HEK293 (cell line): ENCODE data around the gene SEMA7A.

ENCODE experiments used
- CTCF ChIA-PET: fragments of 350-600 bp; formaldehyde crosslinking; extraction: SDS; loops from one replicate; lab custom pipeline; 2021; ENCODE audit warnings: antibody characterized with exemption; lab: Yijun Ruan, JAX
- POLR2A ChIA-PET: fragments of 300-600 bp; formaldehyde crosslinking; extraction: SDS; loops from one replicate; lab custom pipeline; 2020; ENCODE audit warnings: antibody characterized with exemption, inconsistent platforms; lab: Yijun Ruan, JAX
- H3K27ac ChIP-seq: fragments of 200-500 bp; sonication (Bioruptor generic); 2 replicates; pipeline ENCODE4 v1.5.1; 2014; ENCODE audit warnings: low read depth, low read length, control low read depth, inconsistent platforms; ENCODE audit errors: extremely low read depth
- H3K36me3 ChIP-seq, 2 experiments: fragments of 200-500 bp in 1 of 2; sonication (Bioruptor generic) in 1 of 2; 1 replicate in 1 of 2; 2 replicates in 1 of 2; pipeline ENCODE4 v1.5.1; 2014 to 2017; ENCODE audit warnings: inconsistent platforms in 2 of 2, low read length in 2 of 2; ENCODE audit not compliant: control insufficient read depth in 2 of 2, insufficient read depth in 1 of 2
- H3K4me1 ChIP-seq: fragments of 200-500 bp; sonication (Bioruptor generic); 2 replicates; pipeline ENCODE4 v1.5.1; 2014; ENCODE audit warnings: mild to moderate bottlenecking, low read length, inconsistent platforms; ENCODE audit not compliant: control insufficient read depth, insufficient read depth
- H3K4me3 ChIP-seq: 2 replicates; pipeline ENCODE4 v1.5.1; 2011; ENCODE audit warnings: low read depth, mild to moderate bottlenecking, control low read depth, low read length, moderate library complexity
- H3K9me3 ChIP-seq: fragments of 200-500 bp; sonication (Bioruptor generic); 2 replicates; pipeline ENCODE4 v1.5.1; 2014; ENCODE audit warnings: low read depth, low read length, inconsistent platforms; ENCODE audit not compliant: control insufficient read depth, insufficient read depth
- AEBP2 ChIP-seq: fragments of 450-650 bp; formaldehyde crosslinking; IDR thresholded peaks from 2 replicates; pipeline ENCODE4 v1.5.1; 2016; ENCODE audit warnings: missing biosample characterization, missing genetic modification characterization, borderline replicate concordance
- BCL11A ChIP-seq: fragments of 450-650 bp; formaldehyde crosslinking; IDR thresholded peaks from 2 replicates; pipeline ENCODE4 v1.5.1; 2016; ENCODE audit warnings: low read depth, missing biosample characterization, missing genetic modification characterization
- IKZF3 ChIP-seq: fragments of 450-650 bp; IDR thresholded peaks from 2 replicates; pipeline ENCODE4 v1.5.0; 2018; ENCODE audit warnings: missing biosample characterization, mild to moderate bottlenecking, missing genetic modification characterization, moderate library complexity
- KLF8 ChIP-seq: fragments of 450-650 bp; formaldehyde crosslinking; IDR thresholded peaks from 2 replicates; pipeline ENCODE4 v1.5.1; 2016; ENCODE audit warnings: missing biosample characterization, missing genetic modification characterization
- MEIS1 ChIP-seq: sonication (generic); formaldehyde crosslinking; IDR thresholded peaks from 2 replicates; pipeline ENCODE4 v1.8.1; 2022; ENCODE audit warnings: missing genetic modification reagents, mild to moderate bottlenecking, borderline replicate concordance
- MZF1 ChIP-seq: fragments of 450-650 bp; formaldehyde crosslinking; IDR thresholded peaks from 2 replicates; pipeline ENCODE4 v1.5.1; 2017; ENCODE audit warnings: missing biosample characterization, missing genetic modification characterization, borderline replicate concordance
- OVOL3 ChIP-seq: fragments of 450-650 bp; formaldehyde crosslinking; IDR thresholded peaks from 2 replicates; pipeline ENCODE4 v1.5.1; 2016; ENCODE audit warnings: missing biosample characterization, missing genetic modification characterization
- PRDM2 ChIP-seq: fragments of 450-650 bp; formaldehyde crosslinking; IDR thresholded peaks from 2 replicates; pipeline ENCODE4 v1.5.1; 2016; ENCODE audit warnings: missing biosample characterization, missing genetic modification characterization, borderline replicate concordance
- SP2 ChIP-seq: fragments of 450-650 bp; formaldehyde crosslinking; IDR thresholded peaks from 2 replicates; pipeline ENCODE4 v1.5.1; 2016; ENCODE audit warnings: missing biosample characterization, missing genetic modification characterization
- YY1 ChIP-seq: fragments of 450-650 bp; formaldehyde crosslinking; IDR thresholded peaks from 2 replicates; pipeline ENCODE4 v1.5.1; 2018; ENCODE audit warnings: missing biosample characterization, missing genetic modification characterization
- ZBTB11 ChIP-seq: fragments of 450-650 bp; formaldehyde crosslinking; conservative IDR thresholded peaks from 2 replicates; pipeline ENCODE4 v1.5.1; 2016; ENCODE audit warnings: low read depth, missing biosample characterization, missing genetic modification characterization
- ZBTB8A ChIP-seq: fragments of 450-650 bp; formaldehyde crosslinking; IDR thresholded peaks from 2 replicates; pipeline ENCODE4 v1.5.1; 2016; ENCODE audit warnings: missing biosample characterization, missing genetic modification characterization
- ZEB2 ChIP-seq: fragments of 450-650 bp; formaldehyde crosslinking; IDR thresholded peaks from 2 replicates; pipeline ENCODE4 v1.5.1; 2016; ENCODE audit warnings: missing biosample characterization, missing genetic modification characterization
- ZNF112 ChIP-seq: fragments of 450-650 bp; formaldehyde crosslinking; IDR thresholded peaks from 2 replicates; pipeline ENCODE4 v1.5.0; 2017; ENCODE audit warnings: missing biosample characterization, missing genetic modification characterization
- ZNF248 ChIP-seq: fragments of 450-650 bp; formaldehyde crosslinking; IDR thresholded peaks from 2 replicates; pipeline ENCODE4 v1.5.1; 2017; ENCODE audit warnings: missing biosample characterization, missing genetic modification characterization
- ZNF423 ChIP-seq: fragments of 450-650 bp; formaldehyde crosslinking; IDR thresholded peaks from 2 replicates; pipeline ENCODE4 v1.5.1; 2016; ENCODE audit warnings: missing biosample characterization, missing genetic modification characterization
- ZNF639 ChIP-seq: fragments of 450-650 bp; formaldehyde crosslinking; IDR thresholded peaks from 2 replicates; pipeline ENCODE4 v1.5.1; 2016; ENCODE audit warnings: missing biosample characterization, missing genetic modification characterization
- ZSCAN16 ChIP-seq: fragments of 450-650 bp; formaldehyde crosslinking; IDR thresholded peaks from 2 replicates; pipeline ENCODE4 v1.5.1; 2016; ENCODE audit warnings: missing biosample characterization, missing genetic modification characterization

SEMA7A gene

GRCh38 chr15:74373056-74373650 is 60.6 kb downstream of the SEMA7A start:
- CTCF ChIA-PET, result interaction anchor here (0.5 to 25.1 kb wide), 35 partner anchors 8 to 1623 kb away, joined by 3 to 768 read pairs (median 4); partner anchors contain the start of gene SEMA7A
- no peaks in the 10 kb centered on the region for H3K36me3 ChIP-seq
- H3K27ac ChIP-seq, result peak overlapping the region; percentile 54; the same call in 1 of the 2 replicates
- POLR2A ChIA-PET, result interaction anchor here (0.6 kb wide), 1 partner anchor 63 kb away, joined by 3 read pairs; no protein-coding TSS in a partner anchor
- H3K4me1 ChIP-seq, result peaks cover 9% of the 10 kb centered on the region
- no peak for TF ChIP-seq ZSCAN16 (tag by site-specific recombination)
- TF ChIP-seq ZBTB8A (tag by site-specific recombination), result no peak
- TF ChIP-seq PRDM2 (tag by site-specific recombination), result 0 out of 2 replicates have a peak, but pooled peaks have one; percentile 72
- TF ChIP-seq ZNF112 (tag by site-specific recombination), result no peak
- H3K9me3 ChIP-seq, result no peaks in the 10 kb centered on the region
- no peak overlapping the region for H3K4me3 ChIP-seq

GRCh38 chr15:74370471-74370870 is 63.3 kb downstream of the SEMA7A start:
- Histone ChIP-seq H3K36me3 (no peaks in the 10 kb centered on the region), H3K4me1 (peaks cover 9% of the 10 kb centered on the region), H3K9me3 (no peaks in the 10 kb centered on the region), H3K27ac (no peak overlapping the region), H3K4me3 (no peak overlapping the region)
- ChIA-PET CTCF (interaction anchor here (0.6 to 25.1 kb wide), 8 partner anchors 9 to 904 kb away, joined by 3 to 768 read pairs (median 4); partner anchors contain the start of gene SEMA7A), POLR2A (no interaction called here)
- no peak for TF ChIP-seq AEBP2 (tag by site-specific recombination)
- TF ChIP-seq ZBTB11, result no peak
- TF ChIP-seq OVOL3, result no peak
- no peak for TF ChIP-seq IKZF3 (tag by site-specific recombination)

GRCh38 chr15:74369756-74370155 is 64.0 kb downstream of the SEMA7A start:
- POLR2A ChIA-PET, result no interaction called here
- H3K36me3 ChIP-seq, result no peaks in the 10 kb centered on the region
- H3K4me1 ChIP-seq, result peaks cover 5% of the 10 kb centered on the region
- H3K4me3 ChIP-seq, result no peak overlapping the region
- H3K9me3 ChIP-seq, result no peaks in the 10 kb centered on the region
- no peak overlapping the region for H3K27ac ChIP-seq
- CTCF ChIA-PET, result interaction anchor here (0.5 to 25.1 kb wide), 8 partner anchors 9 to 402 kb away, joined by 3 to 768 read pairs (median 5); partner anchors contain the start of gene SEMA7A
- TF ChIP-seq ZNF248 (tag by site-specific recombination) (no peak), KLF8 (tag by site-specific recombination) (no peak), ZEB2 (tag by site-specific recombination) (no peak), MEIS1 (no peak), MZF1 (tag by site-specific recombination) (no peak), ZNF423 (no peak), SP2 (tag by site-specific recombination) (no peak), ZNF639 (tag by site-specific recombination) (no peak), BCL11A (tag by site-specific recombination) (no peak), YY1 (tag by site-specific recombination) (no peak)
